RWPE1 (cell line): ENCODE data around the gene RFC4.

ENCODE experiments used
- CTCF ChIA-PET: fragments of 350-600 bp; sonication (Branson Sonifier 250); formaldehyde crosslinking; extraction: SDS; loops from one replicate; lab custom pipeline; 2021; lab: Yijun Ruan, JAX
- POLR2A ChIA-PET: fragments of 400-600 bp; formaldehyde crosslinking; extraction: SDS; loops from one replicate; lab custom pipeline; 2020; ENCODE audit warnings: antibody characterized with exemption; ENCODE audit not compliant: low non-redundant PET; lab: Yijun Ruan, JAX
- DNase-seq: peaks from one replicate; pipeline ENCODE4 v3.0.0; 2012; ENCODE audit warnings: low spot score
- H3K27ac ChIP-seq: fragments of 450-650 bp; 2 replicates; pipeline ENCODE4 v1.5.1; 2017
- TF ChIP-seq, protein P1 (sequence below): fragments of 450-650 bp; conservative IDR thresholded peaks from 2 replicates; pipeline ENCODE4 v1.5.1; 2017; ENCODE audit warnings: low read depth, mild to moderate bottlenecking

The RFC4 gene

DNA sequence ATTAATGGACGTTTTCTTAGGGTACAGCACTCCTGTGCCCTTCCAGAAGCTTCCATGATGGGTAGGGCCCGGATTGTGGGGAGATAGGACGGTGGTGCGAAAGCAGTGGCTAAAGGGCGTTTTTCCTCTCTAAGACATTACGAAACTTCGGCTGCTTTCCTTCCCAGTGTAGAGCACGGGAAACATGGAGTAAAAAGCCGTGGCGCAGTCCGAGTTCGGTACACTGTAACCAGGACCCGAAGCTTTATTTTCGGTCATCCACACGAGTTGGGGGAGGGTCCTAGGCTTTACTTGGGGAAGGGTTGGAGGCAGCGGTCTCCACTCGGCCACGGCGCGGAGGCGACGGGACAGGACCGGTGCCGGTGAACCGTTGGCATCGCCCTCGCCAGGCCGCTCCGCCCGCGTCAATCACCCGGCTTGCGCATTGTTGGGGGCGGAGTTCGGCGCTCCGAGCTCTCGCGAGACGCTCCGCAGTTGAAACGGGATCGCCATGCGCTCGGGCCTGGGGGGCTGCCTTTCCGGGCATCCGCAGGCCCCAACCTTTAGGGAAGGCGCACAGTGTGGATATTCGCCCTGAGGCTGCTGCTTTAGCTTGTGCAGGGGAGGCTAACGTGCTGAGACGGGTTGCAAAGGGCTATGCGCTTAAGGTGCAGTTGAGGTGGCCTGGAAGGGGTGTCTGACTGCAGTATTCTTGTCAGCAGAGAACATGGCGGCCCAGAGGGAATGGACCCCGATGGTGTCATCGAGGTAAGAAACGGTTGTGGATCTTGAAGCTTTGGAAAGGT is 22.4 kb downstream of the RFC4 start:
- POLR2A ChIA-PET: interaction anchor here (0.6 to 1.9 kb wide), 5 partner anchors 14 to 961 kb away, joined by 3 to 9 read pairs (median 3); partner anchors contain the start of gene DNAJB11
- H3K27ac ChIP-seq: peak overlapping the region; percentile 96
- DNase-seq: peak; percentile 53
- CTCF ChIA-PET: interaction anchor here (0.6 to 2.0 kb wide), 3 partner anchors 167 to 176 kb away, joined by 3 to 12 read pairs (median 3); no protein-coding TSS in a partner anchor
- TF ChIP-seq, protein P1, sequence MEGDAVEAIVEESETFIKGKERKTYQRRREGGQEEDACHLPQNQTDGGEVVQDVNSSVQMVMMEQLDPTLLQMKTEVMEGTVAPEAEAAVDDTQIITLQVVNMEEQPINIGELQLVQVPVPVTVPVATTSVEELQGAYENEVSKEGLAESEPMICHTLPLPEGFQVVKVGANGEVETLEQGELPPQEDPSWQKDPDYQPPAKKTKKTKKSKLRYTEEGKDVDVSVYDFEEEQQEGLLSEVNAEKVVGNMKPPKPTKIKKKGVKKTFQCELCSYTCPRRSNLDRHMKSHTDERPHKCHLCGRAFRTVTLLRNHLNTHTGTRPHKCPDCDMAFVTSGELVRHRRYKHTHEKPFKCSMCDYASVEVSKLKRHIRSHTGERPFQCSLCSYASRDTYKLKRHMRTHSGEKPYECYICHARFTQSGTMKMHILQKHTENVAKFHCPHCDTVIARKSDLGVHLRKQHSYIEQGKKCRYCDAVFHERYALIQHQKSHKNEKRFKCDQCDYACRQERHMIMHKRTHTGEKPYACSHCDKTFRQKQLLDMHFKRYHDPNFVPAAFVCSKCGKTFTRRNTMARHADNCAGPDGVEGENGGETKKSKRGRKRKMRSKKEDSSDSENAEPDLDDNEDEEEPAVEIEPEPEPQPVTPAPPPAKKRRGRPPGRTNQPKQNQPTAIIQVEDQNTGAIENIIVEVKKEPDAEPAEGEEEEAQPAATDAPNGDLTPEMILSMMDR: no peak

DNA sequence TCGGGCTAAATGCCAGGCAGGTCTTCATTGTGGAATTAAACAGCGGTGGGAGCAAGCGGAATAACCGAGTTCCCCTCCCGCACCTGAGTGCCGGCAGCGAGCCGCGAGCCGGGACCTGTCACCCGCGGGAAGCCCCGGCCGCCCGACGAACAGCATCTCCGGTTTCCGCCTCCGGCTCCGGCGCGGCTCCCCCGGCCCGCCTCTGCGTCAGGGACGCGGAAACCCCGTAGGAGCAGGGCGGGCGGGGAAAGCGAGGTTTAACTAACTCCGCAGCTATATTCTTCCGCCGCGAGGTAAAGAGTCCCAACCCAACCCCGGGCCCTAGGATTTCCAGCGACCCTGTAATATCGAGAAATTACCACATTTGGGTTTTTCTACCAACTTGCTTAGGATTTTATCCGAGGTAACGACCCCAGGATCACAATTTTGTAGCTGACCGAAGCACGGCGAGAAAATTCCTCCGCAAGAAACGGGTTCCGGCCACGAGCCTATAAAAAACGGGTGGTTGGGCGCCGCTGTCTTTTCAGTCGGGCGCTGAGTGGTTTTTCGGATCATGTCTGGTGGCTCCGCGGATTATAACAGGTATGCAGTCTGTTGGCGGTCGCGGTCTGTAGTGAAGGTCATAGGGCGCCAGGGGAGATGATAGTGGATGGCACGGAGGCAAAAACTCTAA is 23.1 kb downstream of the RFC4 start, which contains the start of gene EIF4A2:
Gene EIF4A2, plus strand, starts transcription at position 520 of the 673 bp plus-strand sequence. Its CDS starts 34 bp downstream, at position 554.
- DNase-seq: peak; percentile 93
- H3K27ac ChIP-seq: peak within 1 kb of the TSS; percentile 96
- CTCF ChIA-PET: interaction anchor here (1.0 to 2.0 kb wide), 3 partner anchors 166 to 174 kb away, joined by 3 to 12 read pairs (median 3); no protein-coding TSS in a partner anchor
- POLR2A ChIA-PET: interaction anchor here (0.6 to 1.9 kb wide), 4 partner anchors 13 to 213 kb away, joined by 3 to 9 read pairs (median 3); partner anchors contain the start of gene DNAJB11
- TF ChIP-seq, protein P1: no peak

- no peak for DNase-seq
- peak overlapping the region; percentile 96 for H3K27ac ChIP-seq
- TF ChIP-seq, protein P1: no peak
- ChIA-PET CTCF (interaction anchor here (0.8 to 2.0 kb wide), 3 partner anchors 166 to 168 kb away, joined by 3 to 12 read pairs (median 3); no protein-coding TSS in a partner anchor), POLR2A (interaction anchor here (0.8 to 1.9 kb wide), 2 partner anchors 166 to 212 kb away, joined by 3 to 9 read pairs; partner anchors contain the start of gene DNAJB11)
Measured at GRCh38 chr3:186782542-186783057, 23.7 kb downstream of the RFC4 start.

- TF ChIP-seq, protein P1: no peak
- ChIA-PET POLR2A (no interaction called here), CTCF (interaction anchor here (0.6 kb wide), 1 partner anchor 748 kb away, joined by 4 read pairs; no protein-coding TSS in a partner anchor)
- H3K27ac ChIP-seq: no peak overlapping the region
- DNase-seq: no peak
Measured at GRCh38 chr3:186779204-186779603, 27.1 kb downstream of the RFC4 start.

DNA sequence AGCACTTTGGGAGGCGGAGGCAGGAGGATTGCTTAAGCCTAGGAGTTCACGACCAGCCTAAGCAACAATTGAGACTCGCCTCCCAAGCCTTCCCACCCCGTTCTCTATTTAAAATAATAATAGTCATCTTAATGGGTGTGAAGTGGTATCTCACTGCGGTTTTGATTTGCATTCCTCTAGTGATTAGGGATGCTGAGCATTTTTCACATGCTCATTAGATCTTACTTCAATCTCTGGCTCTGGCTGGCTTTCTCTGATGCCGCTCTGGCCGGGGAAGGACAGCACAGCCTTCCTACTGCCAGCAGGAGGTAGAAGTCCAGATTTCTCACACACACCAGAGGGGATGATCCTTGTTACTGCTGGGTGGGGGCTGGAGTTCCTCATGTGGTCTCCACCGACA is 30.3 kb downstream of the RFC4 start:
- ChIA-PET CTCF (no interaction called here), POLR2A (no interaction called here)
- DNase-seq: no peak
- no peak overlapping the region for H3K27ac ChIP-seq
- TF ChIP-seq, protein P1: no peak
